Measurements from ENCODE around the gene SORCS3.

Gene SORCS3

GRCh38 chr10:104744052-104744451, 103.0 kb downstream of the SORCS3 start:
- H3K27ac ChIP-seq (ENCODE audit: low read depth, low read length), result no peak overlapping the region
- no peaks in the 10 kb centered on the region for H3K9me3 ChIP-seq (ENCODE audit: low read length)
- no peak overlapping the region for H3K9ac ChIP-seq (ENCODE audit: low read length)
- H3K27me3 ChIP-seq (ENCODE audit: control insufficient read depth in 1 of 2, insufficient read depth in 2 of 2, low read length in 2 of 2), result no peaks in the 10 kb centered on the region
- H3K36me3 ChIP-seq (ENCODE audit: insufficient read depth, low read length), result no peaks in the 10 kb centered on the region
- H3K4me1 ChIP-seq (ENCODE audit: insufficient read depth, low read length), result no peaks in the 10 kb centered on the region
- no peak overlapping the region for H3K4me3 ChIP-seq (ENCODE audit: low read depth in 1 of 2, low read length in 2 of 2)

DNA sequence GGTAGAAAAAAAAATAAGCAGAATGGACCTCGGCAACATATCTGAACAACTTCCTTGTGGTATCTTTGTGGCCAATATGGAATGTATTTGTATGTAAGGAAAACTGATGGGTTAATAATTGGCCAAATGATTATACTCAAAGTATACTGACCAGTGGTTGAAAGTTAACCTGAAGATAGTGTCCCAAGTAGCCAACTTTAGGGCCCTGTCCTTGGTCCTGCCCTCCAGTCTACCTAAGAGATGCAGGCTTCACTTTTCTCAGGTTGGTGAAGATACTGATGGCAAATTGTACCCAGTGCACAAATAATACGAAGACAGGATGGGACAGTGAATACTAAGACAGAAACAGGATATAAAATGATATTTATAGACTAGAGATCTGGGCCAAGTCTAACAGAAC, 109.2 kb downstream of the SORCS3 start:
- H3K4me3 ChIP-seq (ENCODE audit: low read depth in 1 of 2, low read length in 2 of 2), result no peak overlapping the region
- H3K4me1 ChIP-seq (ENCODE audit: insufficient read depth, low read length), result no peaks in the 10 kb centered on the region
- H3K27me3 ChIP-seq (ENCODE audit: control insufficient read depth in 1 of 2, insufficient read depth in 2 of 2, low read length in 2 of 2), result no peaks in the 10 kb centered on the region

GRCh38 chr10:104762793-104763192, 121.7 kb downstream of the SORCS3 start:
- no peaks in the 10 kb centered on the region for H3K27me3 ChIP-seq (ENCODE audit: control insufficient read depth in 1 of 2, insufficient read depth in 2 of 2, low read length in 2 of 2)
- no peak overlapping the region for H3K4me3 ChIP-seq (ENCODE audit: low read depth in 1 of 2, low read length in 2 of 2)
- H3K36me3 ChIP-seq (ENCODE audit: insufficient read depth, low read length), result no peaks in the 10 kb centered on the region
- H3K4me1 ChIP-seq (ENCODE audit: insufficient read depth, low read length), result no peaks in the 10 kb centered on the region
- no peaks in the 10 kb centered on the region for H3K9me3 ChIP-seq (ENCODE audit: low read length)
- H3K9ac ChIP-seq (ENCODE audit: low read length), result no peak overlapping the region
- no peak overlapping the region for H3K27ac ChIP-seq (ENCODE audit: low read depth, low read length)

More for the DNA sequence above, 109.2 kb downstream of the SORCS3 start:
- H3K27ac ChIP-seq (ENCODE audit: low read depth, low read length), result no peak overlapping the region
- H3K9me3 ChIP-seq (ENCODE audit: low read length), result no peaks in the 10 kb centered on the region
- no peaks in the 10 kb centered on the region for H3K36me3 ChIP-seq (ENCODE audit: insufficient read depth, low read length)
- H3K9ac ChIP-seq (ENCODE audit: low read length), result no peak overlapping the region

DNA sequence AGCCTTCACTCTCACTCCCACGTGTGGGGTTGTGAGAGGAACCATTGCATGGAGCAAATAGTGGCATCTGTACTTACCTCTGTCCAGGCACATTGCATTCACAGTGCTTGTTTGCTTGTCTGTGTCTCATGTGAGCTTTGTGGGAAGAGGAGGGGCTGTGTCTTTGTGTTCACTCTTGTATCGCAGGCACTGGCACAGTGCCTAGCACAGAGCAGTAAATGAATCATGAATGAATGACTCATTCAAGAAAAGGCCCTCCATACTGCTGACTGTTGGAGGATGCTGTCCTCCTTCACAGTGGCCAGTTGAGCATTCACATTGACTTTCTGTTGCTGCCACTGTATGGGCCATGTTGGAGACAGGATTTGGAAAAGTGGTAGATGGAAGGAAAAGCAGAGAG, 125.3 kb downstream of the SORCS3 start:
- Histone ChIP-seq H3K4me3 (ENCODE audit: low read depth in 1 of 2, low read length in 2 of 2) (no peak overlapping the region), H3K9me3 (ENCODE audit: low read length) (no peaks in the 10 kb centered on the region), H3K27ac (ENCODE audit: low read depth, low read length) (no peak overlapping the region), H3K27me3 (ENCODE audit: control insufficient read depth in 1 of 2, insufficient read depth in 2 of 2, low read length in 2 of 2) (no peaks in the 10 kb centered on the region), H3K4me1 (ENCODE audit: insufficient read depth, low read length) (no peaks in the 10 kb centered on the region), H3K36me3 (ENCODE audit: insufficient read depth, low read length) (no peaks in the 10 kb centered on the region), H3K9ac (ENCODE audit: low read length) (no peak overlapping the region)

- Histone ChIP-seq H3K27me3 (ENCODE audit: control insufficient read depth in 1 of 2, insufficient read depth in 2 of 2, low read length in 2 of 2) (no peaks in the 10 kb centered on the region), H3K4me1 (ENCODE audit: insufficient read depth, low read length) (no peaks in the 10 kb centered on the region), H3K9ac (ENCODE audit: low read length) (no peak overlapping the region), H3K27ac (ENCODE audit: low read depth, low read length) (no peak overlapping the region), H3K36me3 (ENCODE audit: insufficient read depth, low read length) (no peaks in the 10 kb centered on the region), H3K9me3 (ENCODE audit: low read length) (no peaks in the 10 kb centered on the region), H3K4me3 (ENCODE audit: low read depth in 1 of 2, low read length in 2 of 2) (no peak overlapping the region)
These were observed 126.2 kb downstream of the SORCS3 start for GRCh38 chr10:104767282-104767681.

- Histone ChIP-seq H3K36me3 (ENCODE audit: insufficient read depth, low read length) (no peaks in the 10 kb centered on the region), H3K27ac (ENCODE audit: low read depth, low read length) (no peak overlapping the region), H3K9ac (ENCODE audit: low read length) (no peak overlapping the region), H3K27me3 (ENCODE audit: control insufficient read depth in 1 of 2, insufficient read depth in 2 of 2, low read length in 2 of 2) (no peaks in the 10 kb centered on the region), H3K4me3 (ENCODE audit: low read depth in 1 of 2, low read length in 2 of 2) (no peak overlapping the region), H3K9me3 (ENCODE audit: low read length) (no peaks in the 10 kb centered on the region), H3K4me1 (ENCODE audit: insufficient read depth, low read length) (no peaks in the 10 kb centered on the region)
These were observed 126.7 kb downstream of the SORCS3 start for GRCh38 chr10:104767745-104768144.

DNA sequence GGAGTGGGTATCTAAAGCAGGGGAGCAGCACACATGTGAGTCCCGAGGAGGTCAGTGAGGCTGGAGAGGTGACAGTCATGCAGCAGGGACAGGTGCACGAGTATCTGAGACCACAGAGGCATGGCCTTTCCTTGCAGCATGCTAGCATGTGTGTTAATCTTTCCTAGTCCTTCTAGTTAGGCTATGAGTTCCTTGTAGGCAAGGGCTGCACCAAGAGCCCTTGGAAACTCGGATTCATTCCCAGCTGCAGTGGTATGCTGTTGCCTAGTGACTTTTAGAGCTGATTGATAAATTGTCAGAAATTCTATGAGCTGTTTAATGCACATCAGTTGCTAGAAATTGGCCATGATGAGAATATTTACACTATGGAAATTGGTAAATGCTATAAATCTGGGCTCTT, 132.0 kb downstream of the SORCS3 start:
- H3K9me3 ChIP-seq (ENCODE audit: low read length), result no peaks in the 10 kb centered on the region
- no peak overlapping the region for H3K27ac ChIP-seq (ENCODE audit: low read depth, low read length)
- no peak overlapping the region for H3K4me3 ChIP-seq (ENCODE audit: low read depth in 1 of 2, low read length in 2 of 2)
- no peaks in the 10 kb centered on the region for H3K4me1 ChIP-seq (ENCODE audit: insufficient read depth, low read length)
- H3K36me3 ChIP-seq (ENCODE audit: insufficient read depth, low read length), result no peaks in the 10 kb centered on the region
- no peaks in the 10 kb centered on the region for H3K27me3 ChIP-seq (ENCODE audit: control insufficient read depth in 1 of 2, insufficient read depth in 2 of 2, low read length in 2 of 2)
- no peak overlapping the region for H3K9ac ChIP-seq (ENCODE audit: low read length)

- Histone ChIP-seq H3K36me3 (ENCODE audit: insufficient read depth, low read length) (no peaks in the 10 kb centered on the region), H3K4me1 (ENCODE audit: insufficient read depth, low read length) (no peaks in the 10 kb centered on the region), H3K27ac (ENCODE audit: low read depth, low read length) (no peak overlapping the region), H3K27me3 (ENCODE audit: control insufficient read depth in 1 of 2, insufficient read depth in 2 of 2, low read length in 2 of 2) (no peaks in the 10 kb centered on the region), H3K4me3 (ENCODE audit: low read depth in 1 of 2, low read length in 2 of 2) (no peak overlapping the region), H3K9ac (ENCODE audit: low read length) (no peak overlapping the region), H3K9me3 (ENCODE audit: low read length) (no peaks in the 10 kb centered on the region)
These were observed 133.1 kb downstream of the SORCS3 start for GRCh38 chr10:104774234-104774633.

GRCh38 chr10:104777086-104777799, 136.2 kb downstream of the SORCS3 start:
- H3K27me3 ChIP-seq (ENCODE audit: control insufficient read depth in 1 of 2, insufficient read depth in 2 of 2, low read length in 2 of 2), result no peaks in the 10 kb centered on the region
- no peak overlapping the region for H3K4me3 ChIP-seq (ENCODE audit: low read depth in 1 of 2, low read length in 2 of 2)
- H3K4me1 ChIP-seq (ENCODE audit: insufficient read depth, low read length), result no peaks in the 10 kb centered on the region
- no peaks in the 10 kb centered on the region for H3K9me3 ChIP-seq (ENCODE audit: low read length)
- H3K9ac ChIP-seq (ENCODE audit: low read length), result no peak overlapping the region
- H3K36me3 ChIP-seq (ENCODE audit: insufficient read depth, low read length), result no peaks in the 10 kb centered on the region
- H3K27ac ChIP-seq (ENCODE audit: low read depth, low read length), result no peak overlapping the region

DNA sequence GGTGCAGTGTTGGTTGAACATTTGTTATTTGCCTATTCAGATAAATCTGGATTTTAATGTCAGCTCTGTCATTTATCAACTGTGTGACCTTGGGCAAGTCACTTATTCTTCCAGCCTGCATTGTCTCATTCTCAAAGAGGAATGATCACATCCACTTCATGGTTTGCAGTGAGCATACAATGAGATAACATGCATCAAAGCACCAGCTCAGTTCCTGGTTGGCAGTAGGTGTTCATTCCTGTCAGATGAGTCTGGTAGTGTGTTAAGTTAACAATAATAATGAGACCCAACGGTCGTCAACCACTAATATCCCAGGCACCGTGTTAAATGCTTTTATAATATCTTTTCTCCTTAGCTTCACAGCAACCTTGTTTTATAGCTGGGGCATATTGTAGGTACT, 137.3 kb downstream of the SORCS3 start:
- Histone ChIP-seq H3K27ac (ENCODE audit: low read depth, low read length) (no peak overlapping the region), H3K27me3 (ENCODE audit: control insufficient read depth in 1 of 2, insufficient read depth in 2 of 2, low read length in 2 of 2) (no peaks in the 10 kb centered on the region), H3K9ac (ENCODE audit: low read length) (no peak overlapping the region), H3K36me3 (ENCODE audit: insufficient read depth, low read length) (no peaks in the 10 kb centered on the region), H3K4me3 (ENCODE audit: low read depth in 1 of 2, low read length in 2 of 2) (no peak overlapping the region), H3K9me3 (ENCODE audit: low read length) (no peaks in the 10 kb centered on the region), H3K4me1 (ENCODE audit: insufficient read depth, low read length) (no peaks in the 10 kb centered on the region)

DNA sequence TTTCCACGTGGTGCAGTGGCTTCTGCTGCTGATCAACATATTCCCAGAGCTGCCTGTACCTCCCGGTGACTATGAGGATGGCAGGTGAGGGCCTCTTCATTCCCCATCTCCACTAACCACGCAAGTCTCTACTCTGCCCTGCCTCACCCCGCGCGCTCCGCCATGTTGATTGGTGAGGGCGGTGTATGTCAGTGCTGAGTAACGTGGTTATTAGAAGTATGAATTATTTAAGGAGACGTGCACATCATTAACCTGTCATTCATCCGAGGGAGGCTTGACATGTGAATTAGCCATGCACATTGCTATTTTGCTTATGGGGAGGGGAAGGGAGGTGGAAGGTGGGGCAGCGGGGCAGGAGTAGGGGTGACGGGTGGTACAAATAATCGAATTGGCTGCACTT, 138.6 kb downstream of the SORCS3 start:
- Histone ChIP-seq H3K9ac (ENCODE audit: low read length) (no peak overlapping the region), H3K36me3 (ENCODE audit: insufficient read depth, low read length) (no peaks in the 10 kb centered on the region), H3K4me1 (ENCODE audit: insufficient read depth, low read length) (no peaks in the 10 kb centered on the region), H3K27me3 (ENCODE audit: control insufficient read depth in 1 of 2, insufficient read depth in 2 of 2, low read length in 2 of 2) (no peaks in the 10 kb centered on the region), H3K9me3 (ENCODE audit: low read length) (no peaks in the 10 kb centered on the region), H3K27ac (ENCODE audit: low read depth, low read length) (no peak overlapping the region), H3K4me3 (ENCODE audit: low read depth in 1 of 2, low read length in 2 of 2) (no peak overlapping the region)

DNA sequence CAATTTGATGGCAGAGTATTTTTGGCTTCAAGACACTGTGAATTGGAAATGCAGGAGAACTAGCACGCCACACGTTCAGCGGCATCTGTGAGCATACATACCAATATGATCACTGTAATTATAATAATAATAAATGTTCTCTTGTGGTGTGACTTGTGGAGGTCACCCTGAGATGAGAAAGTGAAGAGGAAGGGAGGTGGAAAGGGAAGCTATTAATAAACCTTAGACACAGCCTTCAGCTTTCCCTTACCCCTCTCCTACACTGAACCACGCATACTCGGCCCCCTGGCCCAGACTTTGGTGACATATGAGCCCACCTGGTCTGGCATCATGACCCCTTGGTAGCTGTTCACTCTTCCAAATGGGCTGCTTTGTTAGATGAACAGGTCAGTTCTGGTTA, 139.1 kb downstream of the SORCS3 start:
- H3K4me3 ChIP-seq (ENCODE audit: low read depth in 1 of 2, low read length in 2 of 2), result no peak overlapping the region
- H3K9ac ChIP-seq (ENCODE audit: low read length), result no peak overlapping the region
- H3K9me3 ChIP-seq (ENCODE audit: low read length), result no peaks in the 10 kb centered on the region
- no peaks in the 10 kb centered on the region for H3K27me3 ChIP-seq (ENCODE audit: control insufficient read depth in 1 of 2, insufficient read depth in 2 of 2, low read length in 2 of 2)
- no peak overlapping the region for H3K27ac ChIP-seq (ENCODE audit: low read depth, low read length)
- H3K36me3 ChIP-seq (ENCODE audit: insufficient read depth, low read length), result no peaks in the 10 kb centered on the region
- H3K4me1 ChIP-seq (ENCODE audit: insufficient read depth, low read length), result no peaks in the 10 kb centered on the region

All from muscle layer of colon (tissue), 2 donors.